HG03045 (cell line): Measurements from ENCODE around the gene SPTB.
"Not testable (repeated sequence)": the region's sequence is repeated elsewhere in the genome, so short reads cannot be mapped to it uniquely, and the experiment has no call there.

Experiments used
- ATAC-seq: cut with Tn5 transposase; IDR thresholded peaks from one replicate; pipeline ENCODE4 v1.9.1; 2021; ENCODE audit warnings: mild to moderate bottlenecking, moderate library complexity; ENCODE audit not compliant: unreplicated experiment

Gene SPTB

DNA sequence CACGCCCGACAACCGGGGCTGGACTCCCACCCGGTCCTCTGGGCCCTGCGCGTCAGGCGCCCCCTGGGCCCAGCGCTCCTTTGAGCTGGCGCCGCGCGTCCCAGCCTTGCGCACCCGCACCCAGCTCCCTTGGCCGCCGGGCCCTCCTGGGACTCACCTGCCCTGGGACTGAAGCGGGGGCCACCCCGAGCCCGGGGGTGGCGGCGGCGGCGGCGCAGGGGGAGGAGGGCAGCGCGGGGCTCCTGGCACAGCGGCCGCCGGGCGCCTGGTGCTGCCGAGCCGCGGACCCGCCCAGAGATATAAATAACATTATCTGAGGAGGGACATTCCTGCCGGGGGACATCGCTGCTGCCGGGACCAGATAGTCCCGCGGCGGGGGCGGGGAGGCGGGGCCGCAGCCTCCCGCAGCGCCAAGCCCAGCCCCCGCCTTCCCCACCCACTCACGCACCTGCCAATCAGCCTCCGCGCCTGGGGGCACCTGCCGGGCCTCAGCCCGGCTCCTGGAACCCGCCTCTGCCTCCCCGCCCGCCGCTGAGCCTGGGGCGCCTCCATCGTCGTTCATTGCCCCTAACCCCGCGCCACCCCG is at the start of gene SPTB:
TSS of gene SPTB (minus strand) at position 273 of the 586 bp plus-strand sequence. CDS start 56,813 bp downstream, outside the sequence.
- ATAC-seq = no peak

GRCh38 chr14:64929014-64929359 is 49.3 kb upstream of the SPTB start:
- no peak for ATAC-seq

- ATAC-seq = peak; percentile 65
Measured at GRCh38 chr14:64928239-64929013, 48.7 kb upstream of the SPTB start.

DNA sequence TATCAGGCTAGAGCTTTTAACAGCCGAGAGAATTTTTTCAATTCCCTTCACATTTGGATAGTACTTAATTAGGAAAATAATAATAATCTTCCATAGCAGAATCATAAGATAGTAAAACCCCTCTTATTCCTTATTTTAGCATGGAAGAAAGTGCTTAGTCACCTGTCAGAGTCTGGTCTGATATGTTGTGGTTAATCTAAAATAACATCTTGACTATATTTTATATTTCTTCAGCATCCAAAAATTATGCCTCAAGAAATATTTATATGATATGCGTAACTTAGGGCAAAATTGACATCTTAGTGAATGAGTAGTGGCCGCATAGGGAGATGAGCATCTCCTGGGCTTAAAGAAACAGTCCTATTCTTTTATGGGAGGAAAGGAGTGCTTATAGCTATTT is 47.3 kb upstream of the SPTB start:
- ATAC-seq = no peak

DNA sequence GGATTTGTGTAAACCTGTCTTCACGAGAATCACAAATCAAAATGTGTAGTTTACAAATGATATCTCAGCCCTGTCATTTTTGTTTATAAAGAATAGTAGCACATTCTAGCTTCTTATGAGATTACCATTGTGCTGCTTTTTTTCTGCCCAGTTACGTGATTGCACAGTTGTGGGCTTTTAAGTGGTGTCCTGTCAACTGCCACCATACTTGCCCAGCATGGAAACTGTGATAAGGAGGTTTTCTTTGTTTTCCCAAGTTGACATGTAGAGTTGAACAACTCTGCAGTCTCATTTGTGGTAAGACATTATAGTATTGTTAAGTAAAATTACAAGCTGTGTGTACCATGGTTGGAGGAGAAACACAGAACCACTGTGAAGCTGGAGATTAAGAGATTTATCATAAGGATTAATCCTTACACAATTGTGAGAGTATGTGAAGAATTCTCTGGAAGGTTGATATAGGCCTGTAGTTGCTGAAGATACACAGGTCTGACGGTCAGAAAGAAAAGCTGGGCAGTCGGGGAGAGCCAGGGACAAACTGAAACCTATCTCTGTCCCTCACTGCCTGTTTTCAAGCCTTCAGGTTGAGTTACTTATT is 46.8 kb upstream of the SPTB start:
- no peak for ATAC-seq

- no peak for ATAC-seq
Measured at GRCh38 chr14:64923015-64923414, 43.3 kb upstream of the SPTB start.

DNA sequence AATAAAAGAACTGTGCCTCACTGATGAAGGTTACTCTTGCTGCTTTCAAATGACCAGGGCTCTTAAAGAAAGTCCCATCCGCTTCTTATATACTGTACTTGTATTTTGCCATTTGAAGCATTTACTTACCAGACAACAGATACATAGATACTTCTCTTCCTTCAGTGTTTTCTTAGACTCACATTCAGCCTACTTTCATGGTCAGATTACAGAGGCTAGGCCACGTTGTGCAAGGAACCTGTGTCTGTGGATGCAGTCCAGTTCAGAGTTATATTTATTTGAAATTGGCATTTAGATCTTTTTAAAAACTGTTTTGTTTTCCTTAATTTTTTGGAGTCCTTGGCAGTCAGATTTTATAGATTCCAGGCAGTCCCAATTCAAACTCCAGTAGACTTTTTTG is 40.8 kb upstream of the SPTB start:
- ATAC-seq = no peak

DNA sequence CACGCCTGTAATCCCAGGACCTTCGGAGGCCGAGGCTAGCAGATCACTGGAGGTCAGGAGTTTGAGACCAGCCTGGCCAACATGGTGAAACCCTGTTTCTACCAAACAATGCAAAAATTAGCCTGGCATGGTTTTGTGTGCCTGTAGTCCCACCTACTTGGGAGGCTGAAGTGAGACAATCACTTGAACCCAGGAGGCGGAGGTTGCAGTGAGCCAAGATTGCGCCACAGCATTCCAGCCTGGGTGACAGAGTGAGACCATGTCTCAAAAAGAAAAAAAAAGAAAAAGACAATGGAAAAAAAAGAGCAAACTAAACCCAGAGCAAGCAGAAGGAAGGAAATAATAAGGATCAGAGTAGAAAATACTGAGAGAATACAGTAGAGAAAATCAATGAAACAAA is 39.9 kb upstream of the SPTB start:
- no peak for ATAC-seq

DNA sequence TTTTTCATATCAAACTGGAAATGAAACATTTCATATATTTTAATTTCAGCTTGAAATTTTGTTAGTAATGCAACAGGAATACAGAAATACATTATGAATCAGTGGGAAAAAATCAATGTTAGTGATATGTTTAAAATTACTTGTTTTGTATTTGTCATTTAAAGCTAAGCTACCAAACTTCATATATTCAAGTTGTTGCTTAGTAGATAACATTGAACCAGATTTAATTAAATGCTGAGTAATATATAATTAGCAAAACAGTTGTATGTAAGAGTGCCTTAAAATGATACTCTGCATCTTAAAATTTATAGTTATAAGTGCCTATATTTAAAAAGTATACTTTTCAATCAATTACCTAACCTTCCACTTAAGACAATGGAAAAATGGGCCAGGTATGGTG is 39.5 kb upstream of the SPTB start:
- ATAC-seq = no peak

DNA sequence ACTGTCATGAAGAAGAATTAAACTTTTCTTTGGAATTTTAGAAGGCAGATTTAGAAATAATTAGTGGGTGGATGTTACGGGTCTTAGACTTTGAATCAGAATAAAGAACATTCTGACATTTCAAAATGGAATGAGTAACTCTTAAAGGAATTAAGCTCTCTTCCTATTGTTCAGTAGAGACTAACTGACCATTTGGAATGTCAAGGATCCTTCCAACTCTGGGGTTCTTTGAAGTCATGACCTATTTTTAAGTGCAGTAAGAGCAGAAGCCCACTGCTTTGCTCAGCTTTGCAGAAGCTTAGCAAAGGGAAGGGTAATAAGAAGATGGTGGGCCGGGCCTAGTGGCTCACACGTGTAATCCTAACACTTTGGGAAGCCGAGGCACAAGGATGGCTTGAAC is 38.5 kb upstream of the SPTB start:
- no peak for ATAC-seq

DNA sequence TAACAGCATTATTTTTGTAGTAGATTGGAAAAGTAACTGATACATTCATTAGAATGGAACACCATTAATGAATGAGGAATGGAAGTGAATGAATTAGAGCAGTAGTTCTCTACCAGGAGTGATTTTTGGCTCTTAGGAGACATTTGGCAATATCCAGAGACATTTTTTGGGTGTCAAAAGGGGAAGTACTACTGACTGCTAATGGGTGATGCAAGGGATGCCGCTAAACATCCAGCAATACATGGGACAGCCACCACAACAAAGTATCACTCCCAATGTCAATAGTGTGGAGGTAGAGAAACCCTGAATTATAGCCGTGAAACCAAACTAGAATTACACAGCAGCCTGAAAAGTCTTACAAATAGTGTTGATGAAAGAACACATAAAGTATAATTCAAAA is 36.1 kb upstream of the SPTB start:
- ATAC-seq = no peak

DNA sequence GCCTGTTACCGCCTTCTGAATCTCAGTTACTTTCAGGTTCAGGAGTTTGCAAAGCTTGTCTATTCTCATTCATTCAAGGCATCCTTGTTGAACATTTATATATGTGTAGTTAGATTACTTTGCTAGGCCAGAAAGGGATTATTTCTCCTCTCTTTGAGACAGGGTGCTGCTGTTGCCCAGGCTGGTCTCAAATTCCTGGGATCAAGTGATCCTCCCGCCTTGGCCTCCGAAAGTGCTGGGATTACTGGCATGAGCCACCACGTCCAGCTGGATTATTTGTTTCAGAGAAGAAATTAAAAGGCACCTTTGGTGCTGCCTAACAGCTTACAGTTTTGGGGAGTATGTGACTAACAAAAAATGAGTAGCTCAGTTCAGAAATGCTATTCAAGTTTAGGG is 35.3 kb upstream of the SPTB start:
- ATAC-seq = no peak

- ATAC-seq = peak; percentile 97
Measured at GRCh38 chr14:64914237-64915028, 34.7 kb upstream of the SPTB start, which contains the start of gene CHURC1. Gene CHURC1 (plus strand): TSS chr14:64914455. CDS start chr14:64914496, 41 bp downstream.

DNA sequence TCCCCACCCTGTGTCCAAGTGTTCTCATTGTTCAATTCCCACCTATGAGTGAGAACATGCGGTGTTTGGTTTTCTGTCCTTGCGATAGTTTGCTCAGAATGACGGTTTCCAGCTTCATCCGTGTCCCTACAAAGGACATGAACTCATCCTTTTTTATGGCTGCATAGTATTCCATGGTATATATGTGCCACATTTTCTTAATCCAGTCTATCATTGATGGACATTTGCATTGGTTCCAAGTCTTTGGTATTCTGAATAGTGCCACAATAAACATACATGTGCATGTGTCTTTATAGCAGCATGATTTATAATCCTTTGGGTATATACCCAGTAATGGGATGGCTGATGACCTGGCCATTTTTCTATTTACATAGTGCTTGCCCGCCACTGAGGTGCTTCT is 33.8 kb upstream of the SPTB start:
- ATAC-seq = not testable (repeated sequence)

DNA sequence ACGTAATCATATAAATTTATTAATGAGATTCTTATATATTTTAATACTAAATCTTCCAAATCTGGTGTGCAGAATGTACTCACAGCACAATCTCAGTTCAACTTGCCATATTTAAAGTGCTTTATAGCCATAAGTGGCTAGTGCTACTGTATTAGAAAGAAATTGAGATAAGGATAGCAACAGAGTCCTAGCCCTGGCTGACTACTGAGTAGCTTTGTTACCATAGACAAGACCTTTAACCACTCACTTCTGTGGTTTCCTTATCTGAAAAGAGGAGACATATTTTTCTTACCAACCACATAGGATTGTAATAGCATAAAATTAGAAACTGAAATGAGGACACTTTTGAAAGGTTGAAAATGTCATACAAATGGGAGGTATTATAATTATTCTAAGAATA is 32.6 kb upstream of the SPTB start:
- ATAC-seq = no peak

GRCh38 chr14:64910847-64911495 is 31.3 kb upstream of the SPTB start:
- no peak for ATAC-seq

GRCh38 chr14:64906022-64906421 is 26.3 kb upstream of the SPTB start:
- no peak for ATAC-seq

DNA sequence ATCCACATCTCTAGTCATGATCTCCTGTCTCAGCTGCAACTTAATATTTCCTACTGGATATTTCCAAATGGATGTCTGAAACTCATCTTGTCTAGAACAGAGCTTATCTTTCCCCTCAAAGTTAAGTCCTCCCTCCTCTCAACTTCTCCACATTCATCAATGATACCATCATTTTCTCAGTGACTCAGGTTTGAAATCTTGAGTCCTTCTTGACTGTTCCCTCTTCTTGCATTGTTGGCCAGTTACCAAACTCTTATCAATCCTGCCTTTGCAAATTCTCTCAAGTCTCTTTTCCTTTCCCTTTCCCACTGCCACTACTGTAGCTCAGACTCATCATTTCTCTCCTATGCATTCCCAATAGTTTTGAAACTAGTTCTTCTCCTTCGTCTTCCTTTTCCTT is 20.3 kb upstream of the SPTB start:
- ATAC-seq = no peak

GRCh38 chr14:64891839-64892375 is 12.2 kb upstream of the SPTB start:
- no peak for ATAC-seq

GRCh38 chr14:64891173-64891838 is 11.6 kb upstream of the SPTB start:
- no peak for ATAC-seq
